IMR-90 (cell line): Measurements from ENCODE around the gene PHOX2A.

ENCODE experiments used
- MAFK ChIP-seq: IDR thresholded peaks from 2 replicates; pipeline ENCODE4 v1.6.1; 2012; ENCODE audit warnings: low read depth, low read length, improper control_type of control experiment
- POLR2A ChIP-seq: IDR thresholded peaks from 2 replicates; pipeline ENCODE4 v1.6.1; 2012; ENCODE audit warnings: mild to moderate bottlenecking, low read depth, low read length
- RCOR1 ChIP-seq: IDR thresholded peaks from 2 replicates; pipeline ENCODE4 v1.6.1; 2012; ENCODE audit warnings: mild to moderate bottlenecking, low read length, improper control_type of control experiment; ENCODE audit not compliant: insufficient replicate concordance
- SMC3 ChIP-seq: fragments of 150-350 bp; IDR thresholded peaks from 2 replicates; pipeline ENCODE4 v1.6.1; 2016; ENCODE audit warnings: low read depth, mild to moderate bottlenecking, antibody characterized with exemption, low read length, moderate library complexity
- TF ChIP-seq, protein P1 (sequence below): conservative IDR thresholded peaks from 2 replicates; pipeline ENCODE4 v1.5.1; 2012; ENCODE audit warnings: mild to moderate bottlenecking, low read depth, low read length, improper control_type of control experiment
- TF ChIP-seq, protein P2 (sequence below): fragments of 150-350 bp; IDR thresholded peaks from 2 replicates; pipeline ENCODE4 v1.6.1; 2016; ENCODE audit warnings: low read depth, mild to moderate bottlenecking, low read length, moderate library complexity, borderline replicate concordance

DNA sequence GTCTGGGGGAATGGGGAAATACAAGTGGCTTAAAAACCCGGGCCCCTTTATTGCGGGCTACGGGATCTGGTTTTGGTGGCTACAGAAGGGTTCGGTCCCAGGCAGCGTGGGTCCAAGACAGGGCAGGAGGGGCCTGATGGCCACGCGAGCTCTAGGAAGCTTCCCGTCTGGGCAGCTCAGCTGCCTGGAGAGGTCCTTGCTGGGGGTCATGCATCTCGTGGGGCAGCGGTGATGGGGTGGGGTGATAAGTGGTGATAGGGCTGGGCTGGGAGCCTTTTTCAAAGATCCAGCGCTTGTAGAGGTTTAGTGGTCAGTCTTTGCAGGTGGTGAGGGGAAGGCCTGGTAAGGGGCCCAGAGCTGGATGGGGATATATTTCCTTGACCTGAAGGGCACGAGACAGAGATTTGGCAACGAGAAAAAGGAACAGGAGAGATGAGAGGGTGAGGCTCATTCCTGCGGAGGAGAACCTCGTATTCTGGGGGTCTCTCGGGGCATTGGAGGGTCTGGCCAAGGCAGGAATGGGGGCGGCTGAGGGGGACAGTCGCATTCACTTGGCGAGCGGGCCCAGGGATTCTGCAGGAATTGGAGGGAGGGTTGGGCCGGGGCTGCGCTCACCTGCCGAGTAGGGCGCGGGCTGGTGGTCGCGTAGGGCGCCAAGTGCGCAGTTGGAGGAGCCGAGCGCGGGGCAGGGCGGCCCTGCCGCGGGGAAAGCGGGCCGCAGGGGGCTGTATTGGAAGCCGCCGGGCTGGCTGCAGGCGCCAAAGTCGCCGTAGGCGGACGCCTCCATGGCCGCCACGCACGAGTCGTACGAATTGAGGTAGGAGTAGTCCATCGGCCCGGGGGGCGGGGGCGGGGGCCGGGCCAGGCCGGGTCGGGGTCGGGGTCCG, 560 bp downstream of the PHOX2A start:
- TF ChIP-seq POLR2A (no peak), RCOR1 (no peak), MAFK (no peak), SMC3 (no peak)
- TF ChIP-seq, protein P1, sequence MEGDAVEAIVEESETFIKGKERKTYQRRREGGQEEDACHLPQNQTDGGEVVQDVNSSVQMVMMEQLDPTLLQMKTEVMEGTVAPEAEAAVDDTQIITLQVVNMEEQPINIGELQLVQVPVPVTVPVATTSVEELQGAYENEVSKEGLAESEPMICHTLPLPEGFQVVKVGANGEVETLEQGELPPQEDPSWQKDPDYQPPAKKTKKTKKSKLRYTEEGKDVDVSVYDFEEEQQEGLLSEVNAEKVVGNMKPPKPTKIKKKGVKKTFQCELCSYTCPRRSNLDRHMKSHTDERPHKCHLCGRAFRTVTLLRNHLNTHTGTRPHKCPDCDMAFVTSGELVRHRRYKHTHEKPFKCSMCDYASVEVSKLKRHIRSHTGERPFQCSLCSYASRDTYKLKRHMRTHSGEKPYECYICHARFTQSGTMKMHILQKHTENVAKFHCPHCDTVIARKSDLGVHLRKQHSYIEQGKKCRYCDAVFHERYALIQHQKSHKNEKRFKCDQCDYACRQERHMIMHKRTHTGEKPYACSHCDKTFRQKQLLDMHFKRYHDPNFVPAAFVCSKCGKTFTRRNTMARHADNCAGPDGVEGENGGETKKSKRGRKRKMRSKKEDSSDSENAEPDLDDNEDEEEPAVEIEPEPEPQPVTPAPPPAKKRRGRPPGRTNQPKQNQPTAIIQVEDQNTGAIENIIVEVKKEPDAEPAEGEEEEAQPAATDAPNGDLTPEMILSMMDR, result no peak
- TF ChIP-seq, protein P2, sequence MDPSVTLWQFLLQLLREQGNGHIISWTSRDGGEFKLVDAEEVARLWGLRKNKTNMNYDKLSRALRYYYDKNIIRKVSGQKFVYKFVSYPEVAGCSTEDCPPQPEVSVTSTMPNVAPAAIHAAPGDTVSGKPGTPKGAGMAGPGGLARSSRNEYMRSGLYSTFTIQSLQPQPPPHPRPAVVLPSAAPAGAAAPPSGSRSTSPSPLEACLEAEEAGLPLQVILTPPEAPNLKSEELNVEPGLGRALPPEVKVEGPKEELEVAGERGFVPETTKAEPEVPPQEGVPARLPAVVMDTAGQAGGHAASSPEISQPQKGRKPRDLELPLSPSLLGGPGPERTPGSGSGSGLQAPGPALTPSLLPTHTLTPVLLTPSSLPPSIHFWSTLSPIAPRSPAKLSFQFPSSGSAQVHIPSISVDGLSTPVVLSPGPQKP, result no peak
